ENCODE results near the gene SLC25A25. TPM values are rescaled to one million over a fixed set of nuclear protein-coding genes. Genes with fewer than 3 reads are reported as not detected.

SLC25A25 gene
- total and polyA plus RNA-seq, 9 of the 15 experiments (the other 6 are each of a cell fraction or from before 2014, with no cell fraction given), result 0.07 to 35.9 (median 23.2) TPM

DNA sequence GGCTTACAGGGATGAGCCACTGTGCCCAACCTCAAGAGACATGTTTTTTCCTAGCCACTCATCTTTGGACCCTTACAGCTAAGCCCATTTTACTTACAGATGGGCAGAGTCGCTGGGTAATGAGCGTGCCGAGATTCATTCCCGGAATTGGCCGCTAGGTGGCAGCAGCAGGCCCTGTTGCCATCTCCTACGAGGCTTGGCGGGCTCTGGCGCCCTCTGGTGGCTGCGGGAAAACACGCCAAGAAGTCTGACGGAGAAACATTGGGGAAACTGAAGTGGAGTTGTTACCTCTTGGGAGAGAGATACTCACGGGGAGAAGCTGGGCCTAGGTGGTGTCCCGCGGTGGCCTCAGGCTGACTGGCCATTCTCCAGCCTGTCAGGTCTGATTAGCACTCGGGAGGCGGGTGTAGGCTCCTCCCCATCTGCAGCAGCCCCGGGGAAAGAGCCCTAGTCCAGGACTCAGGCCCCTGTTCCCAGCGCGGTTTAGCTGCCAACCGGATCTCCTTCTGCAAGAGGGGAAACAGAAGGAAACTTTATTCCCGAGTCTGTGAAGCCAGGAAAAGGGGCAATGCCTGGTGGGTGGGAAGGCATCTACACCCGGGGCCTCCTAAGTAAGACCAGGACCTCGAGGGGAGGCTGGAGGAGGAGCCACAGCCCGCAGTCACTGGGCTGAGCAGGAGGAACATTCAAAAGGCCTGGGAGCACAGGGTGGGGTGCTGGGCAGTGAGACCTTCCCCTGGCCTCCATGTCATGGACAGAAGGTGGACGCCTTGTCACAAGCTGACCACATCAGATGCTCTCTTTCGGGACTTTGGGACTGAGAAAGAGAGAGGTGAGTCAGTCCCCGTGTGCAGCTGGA is 49.8 kb downstream of the SLC25A25 start (continued):
- TF ChIP-seq CREB1 (IDR thresholded peaks at IDR 0.05), result peak; percentile 30; the same call in 1 of the 2 replicates
- peak; percentile 82 for TF ChIP-seq CREB1 (CRISPR knock-in tag; IDR thresholded peaks at IDR 0.05)
- TF ChIP-seq JUND (IDR thresholded peaks at IDR 0.05; ENCODE audit: borderline replicate concordance, low read depth, low read length), result peak; percentile 57
- TF ChIP-seq JUND (tag; IDR thresholded peaks at IDR 0.05; ENCODE audit: borderline replicate concordance, low read depth, low read length), result no peak; the same call in 2 of the 3 replicates
- TF ChIP-seq, protein P1, sequence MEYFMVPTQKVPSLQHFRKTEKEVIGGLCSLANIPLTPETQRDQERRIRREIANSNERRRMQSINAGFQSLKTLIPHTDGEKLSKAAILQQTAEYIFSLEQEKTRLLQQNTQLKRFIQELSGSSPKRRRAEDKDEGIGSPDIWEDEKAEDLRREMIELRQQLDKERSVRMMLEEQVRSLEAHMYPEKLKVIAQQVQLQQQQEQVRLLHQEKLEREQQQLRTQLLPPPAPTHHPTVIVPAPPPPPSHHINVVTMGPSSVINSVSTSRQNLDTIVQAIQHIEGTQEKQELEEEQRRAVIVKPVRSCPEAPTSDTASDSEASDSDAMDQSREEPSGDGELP (CRISPR knock-in tag; IDR thresholded peaks at IDR 0.05; ENCODE audit: borderline replicate concordance), result peak; percentile 75
- no peak for TF ChIP-seq THRB (CRISPR knock-in tag; conservative IDR thresholded peaks at IDR 0.05)
- peak; percentile 56 for TF ChIP-seq HCFC1 (IDR thresholded peaks at IDR 0.05; ENCODE audit: low read depth, low read length)
- TF ChIP-seq ZNF23 (CRISPR knock-in tag; IDR thresholded peaks at IDR 0.05), result no peak
- peak; percentile 51; the same call in 1 of the 2 replicates for TF ChIP-seq ZC3H11A (IDR thresholded peaks at IDR 0.05; ENCODE audit: low read depth, low read length)
- TF ChIP-seq, protein P2, sequence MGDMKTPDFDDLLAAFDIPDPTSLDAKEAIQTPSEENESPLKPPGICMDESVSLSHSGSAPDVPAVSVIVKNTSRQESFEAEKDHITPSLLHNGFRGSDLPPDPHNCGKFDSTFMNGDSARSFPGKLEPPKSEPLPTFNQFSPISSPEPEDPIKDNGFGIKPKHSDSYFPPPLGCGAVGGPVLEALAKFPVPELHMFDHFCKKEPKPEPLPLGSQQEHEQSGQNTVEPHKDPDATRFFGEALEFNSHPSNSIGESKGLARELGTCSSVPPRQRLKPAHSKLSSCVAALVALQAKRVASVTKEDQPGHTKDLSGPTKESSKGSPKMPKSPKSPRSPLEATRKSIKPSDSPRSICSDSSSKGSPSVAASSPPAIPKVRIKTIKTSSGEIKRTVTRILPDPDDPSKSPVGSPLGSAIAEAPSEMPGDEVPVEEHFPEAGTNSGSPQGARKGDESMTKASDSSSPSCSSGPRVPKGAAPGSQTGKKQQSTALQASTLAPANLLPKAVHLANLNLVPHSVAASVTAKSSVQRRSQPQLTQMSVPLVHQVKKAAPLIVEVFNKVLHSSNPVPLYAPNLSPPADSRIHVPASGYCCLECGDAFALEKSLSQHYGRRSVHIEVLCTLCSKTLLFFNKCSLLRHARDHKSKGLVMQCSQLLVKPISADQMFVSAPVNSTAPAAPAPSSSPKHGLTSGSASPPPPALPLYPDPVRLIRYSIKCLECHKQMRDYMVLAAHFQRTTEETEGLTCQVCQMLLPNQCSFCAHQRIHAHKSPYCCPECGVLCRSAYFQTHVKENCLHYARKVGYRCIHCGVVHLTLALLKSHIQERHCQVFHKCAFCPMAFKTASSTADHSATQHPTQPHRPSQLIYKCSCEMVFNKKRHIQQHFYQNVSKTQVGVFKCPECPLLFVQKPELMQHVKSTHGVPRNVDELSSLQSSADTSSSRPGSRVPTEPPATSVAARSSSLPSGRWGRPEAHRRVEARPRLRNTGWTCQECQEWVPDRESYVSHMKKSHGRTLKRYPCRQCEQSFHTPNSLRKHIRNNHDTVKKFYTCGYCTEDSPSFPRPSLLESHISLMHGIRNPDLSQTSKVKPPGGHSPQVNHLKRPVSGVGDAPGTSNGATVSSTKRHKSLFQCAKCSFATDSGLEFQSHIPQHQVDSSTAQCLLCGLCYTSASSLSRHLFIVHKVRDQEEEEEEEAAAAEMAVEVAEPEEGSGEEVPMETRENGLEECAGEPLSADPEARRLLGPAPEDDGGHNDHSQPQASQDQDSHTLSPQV (IDR thresholded peaks at IDR 0.05), result peak; percentile 96
- 0 out of 2 replicates have a peak, but pooled peaks have one; percentile 48 for TF ChIP-seq MAX (CRISPR knock-in tag; IDR thresholded peaks at IDR 0.05)
- peak; percentile 21; the same call in 1 of the 2 replicates for TF ChIP-seq NFIC (IDR thresholded peaks at IDR 0.05)
- TF ChIP-seq ESRRA (IDR thresholded peaks at IDR 0.05; ENCODE audit: borderline replicate concordance, low read depth), result peak; percentile 63; the same call in 1 of the 2 replicates
- TF ChIP-seq KAT7 (CRISPR knock-in tag; IDR thresholded peaks at IDR 0.05; ENCODE audit: borderline replicate concordance), result peak; percentile 75; the same call in 1 of the 2 replicates
- peak; percentile 86 for TF ChIP-seq CC2D1A (IDR thresholded peaks at IDR 0.05)
- TF ChIP-seq, protein P3, sequence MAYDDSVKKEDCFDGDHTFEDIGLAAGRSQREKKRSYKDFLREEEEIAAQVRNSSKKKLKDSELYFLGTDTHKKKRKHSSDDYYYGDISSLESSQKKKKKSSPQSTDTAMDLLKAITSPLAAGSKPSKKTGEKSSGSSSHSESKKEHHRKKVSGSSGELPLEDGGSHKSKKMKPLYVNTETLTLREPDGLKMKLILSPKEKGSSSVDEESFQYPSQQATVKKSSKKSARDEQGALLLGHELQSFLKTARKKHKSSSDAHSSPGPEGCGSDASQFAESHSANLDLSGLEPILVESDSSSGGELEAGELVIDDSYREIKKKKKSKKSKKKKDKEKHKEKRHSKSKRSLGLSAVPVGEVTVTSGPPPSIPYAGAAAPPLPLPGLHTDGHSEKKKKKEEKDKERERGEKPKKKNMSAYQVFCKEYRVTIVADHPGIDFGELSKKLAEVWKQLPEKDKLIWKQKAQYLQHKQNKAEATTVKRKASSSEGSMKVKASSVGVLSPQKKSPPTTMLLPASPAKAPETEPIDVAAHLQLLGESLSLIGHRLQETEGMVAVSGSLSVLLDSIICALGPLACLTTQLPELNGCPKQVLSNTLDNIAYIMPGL (CRISPR knock-in tag; IDR thresholded peaks at IDR 0.05), result peak; percentile 91; the same call in 1 of the 2 replicates
- peak; percentile 27; the same call in 1 of the 2 replicates for TF ChIP-seq ZNF24 (IDR thresholded peaks at IDR 0.05)
- TF ChIP-seq ARID2 (IDR thresholded peaks at IDR 0.05), result peak; percentile 94
- TF ChIP-seq PTBP1 (IDR thresholded peaks at IDR 0.05; ENCODE audit: low read depth, low read length), result 0 out of 2 replicates have a peak, but pooled peaks have one; percentile 44
